Stromal cell of bone marrow (primary cell): Measurements from ENCODE around the gene TLK2.
"Not testable (repeated sequence)": the region's sequence is repeated elsewhere in the genome, so short reads cannot be mapped to it uniquely, and the experiment has no call there.

Source experiments
- DNase-seq: peaks from one replicate; pipeline ENCODE4 v3.0.0-alpha.2; 2012; ENCODE audit warnings: low read depth

The TLK2 gene

GRCh38 chr17:62478424-62478879 lies at the start of gene TLK2:
TSS of gene TLK2 (plus strand) at chr17:62478825. CDS start at chr17:62481126, 2,301 bp downstream.
- DNase-seq, result peak; percentile 52

DNA sequence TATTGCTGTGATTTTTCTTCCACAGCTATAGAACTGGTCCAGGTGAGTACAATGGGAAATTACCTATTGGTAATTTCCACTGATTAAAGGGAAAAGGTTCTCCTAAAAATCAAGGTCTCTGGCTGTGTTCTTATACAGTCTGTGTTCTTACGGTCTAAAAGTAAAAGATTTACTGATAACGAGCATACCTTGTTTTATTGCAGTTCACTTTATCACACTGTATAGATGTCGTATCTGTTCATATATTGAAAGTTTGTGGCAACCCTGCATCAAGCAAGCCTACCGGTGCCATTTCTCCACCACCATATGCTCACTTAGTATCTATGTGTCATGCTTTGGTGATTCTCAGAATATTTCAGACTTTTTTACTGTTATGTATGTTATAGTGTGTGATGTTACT lies 43.4 kb upstream of the TLK2 start:
- not testable (repeated sequence) for DNase-seq

DNA sequence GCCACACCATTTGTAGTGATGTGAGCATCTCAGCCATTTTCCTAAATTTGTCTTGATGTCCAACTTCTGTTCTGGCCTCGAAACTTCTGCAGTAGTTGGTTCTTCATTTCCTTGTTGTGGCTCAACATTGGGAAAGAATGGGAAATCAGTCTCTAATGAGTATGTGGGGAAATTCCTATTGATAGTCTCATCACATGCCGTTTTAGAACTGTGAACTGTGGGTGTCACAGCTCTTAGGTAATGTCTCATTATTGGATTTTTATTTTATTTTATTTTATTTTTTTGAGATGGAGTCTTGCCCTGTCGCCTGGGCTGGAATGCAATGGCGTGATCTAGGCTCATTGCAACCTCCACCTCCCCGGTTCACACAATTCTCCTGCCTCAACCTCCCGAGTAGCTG lies 37.4 kb upstream of the TLK2 start:
- DNase-seq, result not testable (repeated sequence)

DNA sequence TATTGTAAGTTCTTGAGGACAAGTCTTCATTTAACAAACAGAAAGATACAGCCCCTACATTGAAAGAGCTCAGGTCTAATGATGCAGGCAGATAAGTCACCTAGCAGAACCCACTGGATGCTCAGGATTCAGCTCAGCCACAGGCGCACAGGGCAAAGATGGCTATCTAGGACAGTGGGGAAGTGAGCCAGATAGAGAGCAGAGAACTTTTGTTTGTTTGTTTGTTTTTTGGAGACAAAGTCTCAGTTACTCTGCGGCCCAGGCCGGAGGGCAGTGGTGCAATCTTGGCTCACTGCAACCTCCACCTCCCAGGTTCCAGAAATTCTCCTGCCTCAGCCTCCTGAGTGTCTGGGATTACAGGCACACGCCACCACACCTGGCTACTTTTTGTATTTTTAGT lies 34.6 kb upstream of the TLK2 start:
- no peak for DNase-seq

DNA sequence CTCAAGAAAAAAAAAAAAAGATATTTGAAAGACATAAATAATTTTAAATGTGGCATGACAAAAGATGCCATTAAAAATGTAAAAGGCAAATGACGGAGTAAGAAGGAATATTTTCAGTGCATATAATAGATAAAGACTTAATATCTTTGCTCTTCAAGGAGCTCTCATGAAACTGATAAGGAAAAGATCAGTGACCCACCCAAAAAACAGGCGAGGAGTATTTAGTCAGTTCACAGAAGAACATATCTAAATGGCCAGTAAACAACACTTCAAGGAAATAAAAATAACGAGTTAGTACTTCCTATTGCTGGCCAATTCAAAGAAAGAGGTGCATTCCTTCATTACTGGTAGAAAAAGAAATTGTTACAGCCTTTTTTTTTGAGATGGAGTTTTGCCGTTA lies 32.8 kb upstream of the TLK2 start:
- not testable (repeated sequence) for DNase-seq

DNA sequence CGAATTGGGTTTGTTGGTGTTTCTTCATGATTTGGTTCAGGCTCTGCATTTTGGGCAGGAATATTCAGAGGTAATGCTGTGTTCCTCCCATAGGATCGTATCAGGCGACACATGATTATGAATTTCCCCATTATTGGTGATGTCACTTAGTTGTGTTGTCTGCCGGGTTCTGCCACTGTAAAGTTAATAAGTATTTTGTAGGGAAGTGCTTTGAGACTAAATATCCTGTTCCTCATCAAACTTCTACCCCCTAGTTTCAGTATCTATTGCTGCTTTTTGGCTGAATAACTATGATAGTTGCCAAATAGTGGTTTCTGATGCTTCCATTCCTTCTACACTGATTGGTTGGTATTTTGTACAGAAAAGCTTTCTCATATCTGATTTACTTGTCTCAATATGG lies 26.4 kb upstream of the TLK2 start:
- not testable (repeated sequence) for DNase-seq

- DNase-seq, result not testable (repeated sequence)
These were observed 25.6 kb upstream of the TLK2 start for GRCh38 chr17:62453041-62453440.

DNA sequence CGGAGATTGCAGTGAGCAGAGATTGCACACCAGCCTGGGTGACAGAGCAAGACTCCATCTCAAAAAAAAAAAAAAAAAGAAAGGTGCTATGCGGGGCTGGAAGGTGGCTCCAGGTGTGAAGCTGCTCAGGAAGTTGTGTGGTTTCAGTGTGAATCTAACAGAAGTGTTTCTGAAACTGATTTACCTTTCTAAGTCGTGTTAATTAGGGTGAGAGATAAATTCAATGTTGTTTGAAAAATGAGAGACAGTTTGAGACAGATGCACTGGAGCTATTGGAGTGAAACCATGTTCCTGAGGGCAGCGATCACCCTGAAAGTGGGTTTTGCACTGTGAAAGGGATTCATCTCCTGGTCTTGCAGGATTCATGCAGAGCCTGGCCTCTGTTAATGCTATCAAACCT lies 25.0 kb upstream of the TLK2 start:
- not testable (repeated sequence) for DNase-seq

DNA sequence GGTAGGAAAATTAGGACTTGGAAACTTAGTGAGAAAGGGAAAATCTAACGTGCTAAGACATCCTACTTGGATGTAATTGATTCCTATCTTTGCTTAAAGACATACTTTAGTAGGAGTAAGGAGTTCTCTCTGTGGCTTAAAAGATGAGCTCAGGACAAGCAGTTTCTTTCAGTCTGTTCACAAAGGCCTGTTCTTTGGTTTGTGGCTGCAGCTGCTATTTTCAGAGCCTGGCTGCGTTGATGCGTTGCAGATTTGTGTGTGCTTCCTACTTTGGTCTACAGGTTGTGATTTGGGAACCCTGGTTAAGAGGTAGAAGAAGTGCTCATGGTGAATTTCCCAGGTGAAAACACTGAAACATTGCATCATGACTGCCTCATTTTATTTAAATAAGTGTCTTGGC lies 24.5 kb upstream of the TLK2 start:
- DNase-seq, result not testable (repeated sequence)

GRCh38 chr17:62456016-62456415 lies 22.6 kb upstream of the TLK2 start:
- no peak for DNase-seq

GRCh38 chr17:62458483-62458882 lies 20.1 kb upstream of the TLK2 start:
- DNase-seq, result not testable (repeated sequence)

DNA sequence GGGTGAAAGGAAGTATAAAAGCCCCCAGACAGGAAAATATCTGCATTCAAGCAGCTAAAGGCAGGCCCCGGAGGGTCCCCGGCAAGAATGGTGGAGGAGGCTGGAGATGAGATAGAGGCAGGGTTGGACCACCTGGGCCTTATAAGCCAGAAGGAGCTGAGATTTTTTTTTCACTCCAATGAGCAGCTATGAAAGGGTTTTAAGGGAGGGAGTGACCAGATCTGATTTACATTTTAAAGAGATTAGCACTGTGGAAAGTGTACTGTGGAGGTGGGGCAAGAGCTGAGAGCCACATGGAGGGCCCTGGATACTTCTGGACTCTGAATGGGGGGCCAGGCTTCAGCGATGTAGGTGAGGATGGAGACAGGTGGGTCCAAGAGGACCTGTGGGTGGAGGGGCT lies 14.2 kb upstream of the TLK2 start:
- not testable (repeated sequence) for DNase-seq

DNA sequence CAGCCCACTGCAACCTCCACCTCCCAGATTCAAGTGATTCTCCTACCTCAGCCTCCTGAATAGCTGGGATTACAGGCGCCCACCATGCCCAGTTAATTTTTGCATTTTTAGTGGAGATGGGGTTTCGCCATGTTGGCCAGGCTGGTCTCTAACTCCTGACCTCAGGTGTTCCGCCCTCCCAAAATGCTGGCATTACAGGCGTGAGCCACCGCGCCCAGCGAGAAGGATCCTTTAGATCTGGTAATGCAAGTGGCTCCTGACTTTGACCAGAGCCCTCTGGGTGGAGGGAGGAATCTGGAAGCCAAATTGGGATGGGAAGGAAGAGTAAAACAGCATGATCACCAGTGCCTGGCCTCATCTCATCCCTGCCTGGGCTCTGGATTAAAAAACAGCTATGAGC lies 13.4 kb upstream of the TLK2 start:
- DNase-seq, result not testable (repeated sequence)

GRCh38 chr17:62470666-62471379 lies 7.8 kb upstream of the TLK2 start:
- not testable (repeated sequence) for DNase-seq

- DNase-seq, result not testable (repeated sequence)
These were observed 7.2 kb upstream of the TLK2 start for GRCh38 chr17:62471380-62471880.

GRCh38 chr17:62473030-62473982 lies 5.3 kb upstream of the TLK2 start:
- not testable (repeated sequence) for DNase-seq

GRCh38 chr17:62477111-62477510 lies 1.5 kb upstream of the TLK2 start:
- DNase-seq, result not testable (repeated sequence)

- DNase-seq, result not testable (repeated sequence)
These were observed 762 bp upstream of the TLK2 start for GRCh38 chr17:62477718-62478408.

DNA sequence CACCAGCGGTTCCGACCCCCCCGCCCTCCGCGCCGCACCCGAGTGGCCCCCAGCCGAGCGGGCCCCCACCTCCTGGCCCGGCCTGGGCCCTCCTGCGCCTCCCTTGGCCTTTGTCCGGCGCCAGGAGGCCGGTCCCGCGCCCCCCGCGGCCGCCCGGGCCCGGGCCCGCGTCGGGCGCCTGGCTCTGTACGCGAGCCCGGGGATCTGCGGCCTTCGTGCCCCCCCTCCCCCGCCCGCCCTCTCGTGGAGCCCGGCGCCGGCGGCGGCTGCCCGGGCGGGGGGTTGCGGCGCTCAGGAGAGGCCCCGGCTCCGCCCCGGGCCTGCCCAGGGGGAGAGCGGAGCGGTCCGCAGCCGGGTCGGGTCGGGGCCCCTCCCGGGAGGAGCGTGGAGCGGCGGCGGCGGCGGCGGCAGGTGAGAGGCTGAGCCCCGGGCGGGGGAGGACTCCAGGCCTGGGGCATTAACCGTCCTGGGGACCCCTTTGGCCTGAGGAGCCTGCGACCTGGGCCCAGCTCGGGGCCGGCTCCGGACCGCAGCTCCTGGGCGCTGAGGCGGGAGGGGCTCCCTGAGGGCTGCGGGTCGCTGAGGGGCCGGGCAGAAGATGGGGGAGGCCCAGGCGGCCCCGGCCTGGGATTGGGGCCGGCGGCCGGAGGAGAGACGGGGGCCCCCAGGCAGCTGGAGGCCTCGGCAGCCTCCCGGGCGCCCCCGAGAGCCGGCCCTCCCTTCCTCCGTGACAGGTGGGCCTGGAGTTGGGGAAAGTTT lies 434 bp downstream of the TLK2 start:
- not testable (repeated sequence) for DNase-seq

DNA sequence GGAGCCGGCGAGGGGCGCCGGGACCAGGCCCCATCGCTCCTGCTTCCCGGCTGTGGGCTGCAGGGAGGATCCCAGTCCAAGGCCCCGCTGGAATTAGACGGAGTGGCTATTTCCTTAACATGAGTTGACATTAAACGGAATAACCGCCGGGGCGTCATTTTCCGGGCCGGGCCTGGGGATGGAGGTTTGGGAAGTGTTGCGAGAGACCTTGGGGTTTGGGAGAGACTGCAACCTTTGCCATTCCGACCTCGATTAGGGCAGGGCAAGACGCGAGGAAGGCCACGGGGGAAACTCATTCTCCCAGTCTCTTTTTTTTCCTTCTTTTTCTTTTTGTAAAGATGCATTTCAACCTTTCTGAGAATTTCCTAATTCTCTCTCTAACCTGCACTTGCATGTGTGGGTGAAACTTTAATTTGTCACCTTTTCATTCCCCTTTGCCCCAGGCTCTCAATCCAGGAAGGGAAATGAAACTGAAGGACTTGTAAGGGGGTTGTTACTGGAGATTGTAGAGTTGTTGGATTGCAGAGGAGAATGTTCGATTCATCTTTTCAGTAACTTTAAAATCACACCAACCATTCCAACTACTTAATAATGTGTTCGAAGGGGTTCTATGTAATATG lies 1.1 kb downstream of the TLK2 start:
- DNase-seq, result not testable (repeated sequence)

- not testable (repeated sequence) for DNase-seq
These were observed 3.9 kb downstream of the TLK2 start for GRCh38 chr17:62482553-62482952.
